PC-3 (cell line): ENCODE measurements around the gene CERKL. TPM values are rescaled to one million over a fixed set of nuclear protein-coding genes. Genes with fewer than 3 reads are reported as not detected.

ENCODE experiments used
- ATAC-seq: fragments of 200-7000 bp; cut with Tn5 transposase; 2 replicates; pipeline ENCODE4 v1.9.1; 2020; ENCODE audit warnings: mild to moderate bottlenecking, moderate library complexity
- BruUV-seq: library from RNA; stranded (reverse); fragments of 400-500 nt; replicated peaks from 2 replicates; lab custom pipeline; 2021; lab: Mats Ljungman, UMichigan
- CTCF ChIA-PET: fragments of 300-600 bp; sonication (Branson Sonifier 250); formaldehyde crosslinking; loops from one replicate; lab custom pipeline; 2022; ENCODE audit warnings: antibody characterized with exemption; lab: Charles Lee
- POLR2A ChIA-PET: fragments of 300-600 bp; sonication (Branson Sonifier 250); formaldehyde crosslinking; loops from one replicate; lab custom pipeline; 2022; ENCODE audit warnings: antibody characterized with exemption; ENCODE audit not compliant: unreplicated experiment; lab: Charles Lee
- DNase-seq: peaks from one replicate; pipeline ENCODE4 v3.0.0-alpha.2; 2015
- H2AFZ ChIP-seq: fragments of 300-600 bp; sonication (generic); 2 replicates; pipeline ENCODE4 v1.6.0; 2016; ENCODE audit warnings: antibody characterized with exemption, low read length
- H3F3A ChIP-seq: fragments of 300-600 bp; sonication (generic); one replicate; pipeline ENCODE4 v1.6.0; 2017; ENCODE audit warnings: antibody characterized with exemption, low read length, control low read depth, mild to moderate bottlenecking; ENCODE audit not compliant: unreplicated experiment
- H3K27ac ChIP-seq: fragments of 300-600 bp; sonication (generic); 2 replicates; pipeline ENCODE4 v1.5.1; 2016; ENCODE audit warnings: mild to moderate bottlenecking, low read length
- H3K27me3 ChIP-seq: fragments of 300-600 bp; sonication (generic); 2 replicates; pipeline ENCODE4 v1.6.1; 2016; ENCODE audit warnings: low read length, mixed read lengths
- H3K36me3 ChIP-seq: fragments of 300-600 bp; sonication (generic); 2 replicates; pipeline ENCODE4 v1.6.1; 2016; ENCODE audit warnings: low read depth, mixed run types, low read length, mixed read lengths
- H3K4me1 ChIP-seq: fragments of 300-600 bp; sonication (generic); 2 replicates; pipeline ENCODE4 v1.5.1; 2016; ENCODE audit warnings: low read length; ENCODE audit not compliant: insufficient read depth
- H3K4me2 ChIP-seq: fragments of 300-600 bp; sonication (generic); 2 replicates; pipeline ENCODE4 v1.6.0; 2016; ENCODE audit warnings: low read length
- H3K4me3 ChIP-seq: fragments of 300-600 bp; sonication (generic); 2 replicates; pipeline ENCODE4 v1.5.1; 2016; ENCODE audit warnings: mild to moderate bottlenecking, low read length, mixed read lengths
- H3K79me2 ChIP-seq: fragments of 300-600 bp; sonication (generic); 2 replicates; pipeline ENCODE4 v1.6.1; 2017; ENCODE audit warnings: low read length, mixed read lengths
- H3K9ac ChIP-seq: fragments of 300-600 bp; sonication (generic); 2 replicates; pipeline ENCODE4 v1.6.0; 2016; ENCODE audit warnings: mild to moderate bottlenecking, low read length
- H3K9me2 ChIP-seq: fragments of 300-600 bp; sonication (generic); replicated peaks from 2 replicates; pipeline ENCODE4 v1.6.1; 2016; ENCODE audit warnings: mixed run types, low read length, mixed read lengths
- H3K9me3 ChIP-seq: fragments of 300-600 bp; sonication (generic); 2 replicates; pipeline ENCODE4 v1.6.1; 2016; ENCODE audit warnings: low read length, mixed read lengths
- H4K20me1 ChIP-seq: fragments of 300-600 bp; sonication (generic); 2 replicates; pipeline ENCODE4 v1.6.1; 2016; ENCODE audit warnings: low read length, mixed read lengths
- EZH2 ChIP-seq: fragments of 300-600 bp; sonication (generic); IDR thresholded peaks from one replicate; pipeline ENCODE4 v1.6.1; 2017; ENCODE audit warnings: antibody characterized with exemption, mild to moderate bottlenecking, low read length; ENCODE audit not compliant: unreplicated experiment
- EZH2phosphoT487 ChIP-seq: fragments of 300-600 bp; sonication (generic); IDR thresholded peaks from 2 replicates; pipeline ENCODE4 v1.6.1; 2018; ENCODE audit warnings: mild to moderate bottlenecking, antibody characterized with exemption, low read length, borderline replicate concordance
- intact Hi-C: fragments of 100-400 bp; cut with micrococcal nuclease; formaldehyde crosslinking; loops from 2 replicates; pipeline ENCODE4 v1.9.0; 2023
- total RNA-seq: library from RNA; depleted of rRNA; stranded (reverse); fragments of >200 nt; gene quantifications from 2 replicates; pipeline ENCODE4 v1.2.3, GENCODE V29; 2014
- TF ChIP-seq, protein P1 (sequence below): fragments of 300-600 bp; sonication (generic); conservative IDR thresholded peaks from 2 replicates; pipeline ENCODE4 v1.5.1; 2017; ENCODE audit warnings: antibody characterized with exemption, low read depth, mild to moderate bottlenecking, low read length

The CERKL gene
- total RNA-seq, 1 experiment from 2014 or later: 0.98 TPM

DNA sequence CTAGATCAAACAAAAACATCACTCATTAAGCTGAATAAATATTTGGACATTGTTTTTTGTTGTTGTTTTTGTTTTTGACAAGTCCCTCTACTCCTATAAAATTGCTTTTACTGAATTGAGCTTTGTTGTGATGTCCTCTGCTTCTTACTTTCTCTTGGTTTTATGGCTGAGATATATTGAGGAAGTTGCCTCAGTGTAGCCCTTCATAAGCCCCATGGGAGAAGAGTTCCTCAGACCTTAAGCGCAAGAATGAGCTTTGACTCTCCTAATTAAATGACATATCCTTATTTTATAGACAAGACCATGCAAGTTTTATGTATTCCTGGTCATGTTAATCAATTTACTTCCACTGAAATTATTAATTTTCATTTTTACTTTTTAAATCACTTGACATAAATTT lies 54.9 kb downstream of the CERKL start:
- TF ChIP-seq EZH2phosphoT487 (no peak), EZH2 (no peak)
- TF ChIP-seq, protein P1, sequence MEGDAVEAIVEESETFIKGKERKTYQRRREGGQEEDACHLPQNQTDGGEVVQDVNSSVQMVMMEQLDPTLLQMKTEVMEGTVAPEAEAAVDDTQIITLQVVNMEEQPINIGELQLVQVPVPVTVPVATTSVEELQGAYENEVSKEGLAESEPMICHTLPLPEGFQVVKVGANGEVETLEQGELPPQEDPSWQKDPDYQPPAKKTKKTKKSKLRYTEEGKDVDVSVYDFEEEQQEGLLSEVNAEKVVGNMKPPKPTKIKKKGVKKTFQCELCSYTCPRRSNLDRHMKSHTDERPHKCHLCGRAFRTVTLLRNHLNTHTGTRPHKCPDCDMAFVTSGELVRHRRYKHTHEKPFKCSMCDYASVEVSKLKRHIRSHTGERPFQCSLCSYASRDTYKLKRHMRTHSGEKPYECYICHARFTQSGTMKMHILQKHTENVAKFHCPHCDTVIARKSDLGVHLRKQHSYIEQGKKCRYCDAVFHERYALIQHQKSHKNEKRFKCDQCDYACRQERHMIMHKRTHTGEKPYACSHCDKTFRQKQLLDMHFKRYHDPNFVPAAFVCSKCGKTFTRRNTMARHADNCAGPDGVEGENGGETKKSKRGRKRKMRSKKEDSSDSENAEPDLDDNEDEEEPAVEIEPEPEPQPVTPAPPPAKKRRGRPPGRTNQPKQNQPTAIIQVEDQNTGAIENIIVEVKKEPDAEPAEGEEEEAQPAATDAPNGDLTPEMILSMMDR: no peak
- H3K4me2 ChIP-seq: no peak overlapping the region
- no peak for DNase-seq
- intact Hi-C loops: no loop called here
- no peaks in the 10 kb centered on the region for H3K9me2 ChIP-seq
- no peaks in the 10 kb centered on the region for H3K27me3 ChIP-seq
- H3K9me3 ChIP-seq: no peaks in the 10 kb centered on the region
- H3K79me2 ChIP-seq: no peaks in the 10 kb centered on the region
- no peak overlapping the region for H3K27ac ChIP-seq
- no peak overlapping the region for H2AFZ ChIP-seq
- H3K4me1 ChIP-seq: no peaks in the 10 kb centered on the region
- no peaks in the 10 kb centered on the region for H3F3A ChIP-seq
- no peak overlapping the region for H3K9ac ChIP-seq
- ATAC-seq: no peak
- no TSS peak for BruUV-seq
- POLR2A ChIA-PET: no interaction called here
- H3K4me3 ChIP-seq: no peak overlapping the region
- H3K36me3 ChIP-seq: no peaks in the 10 kb centered on the region
- CTCF ChIA-PET: no interaction called here
- no peaks in the 10 kb centered on the region for H4K20me1 ChIP-seq

- Histone ChIP-seq H4K20me1 (no peaks in the 10 kb centered on the region), H3K9me2 (no peaks in the 10 kb centered on the region), H3K79me2 (no peaks in the 10 kb centered on the region), H3K4me2 (no peak overlapping the region), H3F3A (no peaks in the 10 kb centered on the region), H3K9me3 (no peaks in the 10 kb centered on the region), H2AFZ (no peak overlapping the region), H3K9ac (no peak overlapping the region), H3K27me3 (no peaks in the 10 kb centered on the region), H3K27ac (no peak overlapping the region), H3K4me3 (no peak overlapping the region), H3K36me3 (no peaks in the 10 kb centered on the region), H3K4me1 (no peaks in the 10 kb centered on the region)
- intact Hi-C loops: no loop called here
- ATAC-seq (no peak), DNase-seq (no peak)
- no TSS peak for BruUV-seq
- ChIA-PET POLR2A (no interaction called here), CTCF (no interaction called here)
- TF ChIP-seq EZH2 (no peak), EZH2phosphoT487 (no peak)
- TF ChIP-seq, protein P1: no peak
These were observed 60.3 kb downstream of the CERKL start for GRCh38 chr2:181596556-181596955.

- TF ChIP-seq EZH2: no peak
- Histone ChIP-seq H3K9me3 (no peaks in the 10 kb centered on the region), H3K9me2 (no peaks in the 10 kb centered on the region), H3K4me3 (no peak overlapping the region), H3K27ac (no peak overlapping the region), H3K27me3 (no peaks in the 10 kb centered on the region), H3K79me2 (no peaks in the 10 kb centered on the region), H3F3A (no peaks in the 10 kb centered on the region), H3K9ac (no peak overlapping the region), H3K36me3 (no peaks in the 10 kb centered on the region), H4K20me1 (no peaks in the 10 kb centered on the region), H3K4me1 (no peaks in the 10 kb centered on the region), H3K4me2 (no peak overlapping the region), H2AFZ (no peak overlapping the region)
- ATAC-seq (no peak), DNase-seq (no peak)
- no TSS peak for BruUV-seq
- POLR2A ChIA-PET: no interaction called here
- CTCF ChIA-PET: no interaction called here
- intact Hi-C loops: no loop called here
These were observed 62.6 kb downstream of the CERKL start for GRCh38 chr2:181594322-181594721.
